AG04450 (cell line): Measurements from ENCODE around the gene MSI1. TPM values are rescaled to one million over a fixed set of nuclear protein-coding genes. Genes with fewer than 3 reads are reported as not detected.

Experiments used
- CTCF ChIA-PET: fragments of 300-600, 350-600 bp; formaldehyde crosslinking; extraction: SDS; loops from one replicate; lab custom pipeline; 2022; ENCODE audit warnings: antibody characterized with exemption, inconsistent platforms; lab: Charles Lee
- POLR2A ChIA-PET: fragments of 350-600 bp; formaldehyde crosslinking; extraction: SDS; loops from one replicate; lab custom pipeline; 2021; ENCODE audit warnings: antibody characterized with exemption, inconsistent platforms; lab: Yijun Ruan, JAX
- DNase-seq: peaks from one replicate; pipeline ENCODE4 v3.0.0-alpha.2; 2011; ENCODE audit warnings: low read depth, low spot score
- H3K27ac ChIP-seq: one replicate; pipeline ENCODE4 v1.5.1; 2012; ENCODE audit warnings: low read depth, low read length, control low read depth
- H3K27me3 ChIP-seq: one replicate; pipeline ENCODE4 v1.6.0; 2012; ENCODE audit warnings: low read length; ENCODE audit not compliant: control insufficient read depth, insufficient read depth
- H3K4me3 ChIP-seq: 2 replicates; pipeline ENCODE4 v1.5.1; 2011; ENCODE audit warnings: mild to moderate bottlenecking, low read depth, low read length, control low read depth
- H3K9me3 ChIP-seq: 2 replicates; pipeline ENCODE4 v1.5.1; 2012; ENCODE audit warnings: low read length; ENCODE audit not compliant: control insufficient read depth, insufficient read depth
- polyA plus RNA-seq: library from polyadenylated mRNA; depleted of rRNA; stranded (reverse); fragments of >200 nt; gene quantifications from 2 replicates; pipeline ENCODE4 v1.2.3, GENCODE V29; 2011
- TF ChIP-seq, protein P1 (sequence below): IDR thresholded peaks from 2 replicates; pipeline ENCODE4 v1.5.1; 2011; ENCODE audit warnings: low read depth, low read length, control low read depth, inconsistent platforms

Gene MSI1
- polyA plus RNA-seq, 1 experiment: not detected

DNA sequence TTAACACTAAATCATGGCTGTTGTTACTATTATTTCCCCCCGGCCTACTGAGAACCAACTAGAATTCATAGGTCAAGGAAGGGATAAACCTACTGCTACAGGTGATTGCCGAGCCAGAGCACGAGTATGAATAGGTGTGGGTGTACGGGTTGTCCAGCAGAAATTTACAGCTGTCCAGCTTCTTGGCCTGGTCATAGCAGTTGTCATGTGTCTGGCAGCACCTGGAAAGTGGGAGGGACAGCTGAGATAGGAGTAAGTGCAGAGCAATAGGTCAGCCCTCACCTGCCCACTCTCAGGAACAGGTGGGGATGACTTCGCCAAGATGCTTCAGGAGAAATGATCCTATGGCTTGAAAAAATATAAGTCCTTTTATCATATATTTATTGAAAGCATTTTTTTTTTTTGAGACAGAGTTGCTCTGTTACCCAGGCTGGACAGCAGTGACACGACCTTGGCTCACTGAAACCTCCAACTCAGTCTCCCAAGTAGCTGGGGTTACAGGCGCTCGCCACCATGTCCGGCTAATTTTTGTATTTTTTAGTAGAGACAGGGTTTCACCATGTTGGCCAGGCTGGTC, 44.0 kb downstream of the MSI1 start:
- Histone ChIP-seq H3K27me3 (peaks cover 27% of the 10 kb centered on the region), H3K4me3 (no peak overlapping the region), H3K9me3 (no peaks in the 10 kb centered on the region), H3K27ac (no peak overlapping the region)
- ChIA-PET CTCF (interaction anchor here (1.0 to 6.0 kb wide), 3 partner anchors 23 to 106 kb away, joined by 4 to 17 read pairs (median 7); partner anchors contain the start of gene SIRT4), POLR2A (no interaction called here)
- no peak for DNase-seq
- TF ChIP-seq, protein P1, sequence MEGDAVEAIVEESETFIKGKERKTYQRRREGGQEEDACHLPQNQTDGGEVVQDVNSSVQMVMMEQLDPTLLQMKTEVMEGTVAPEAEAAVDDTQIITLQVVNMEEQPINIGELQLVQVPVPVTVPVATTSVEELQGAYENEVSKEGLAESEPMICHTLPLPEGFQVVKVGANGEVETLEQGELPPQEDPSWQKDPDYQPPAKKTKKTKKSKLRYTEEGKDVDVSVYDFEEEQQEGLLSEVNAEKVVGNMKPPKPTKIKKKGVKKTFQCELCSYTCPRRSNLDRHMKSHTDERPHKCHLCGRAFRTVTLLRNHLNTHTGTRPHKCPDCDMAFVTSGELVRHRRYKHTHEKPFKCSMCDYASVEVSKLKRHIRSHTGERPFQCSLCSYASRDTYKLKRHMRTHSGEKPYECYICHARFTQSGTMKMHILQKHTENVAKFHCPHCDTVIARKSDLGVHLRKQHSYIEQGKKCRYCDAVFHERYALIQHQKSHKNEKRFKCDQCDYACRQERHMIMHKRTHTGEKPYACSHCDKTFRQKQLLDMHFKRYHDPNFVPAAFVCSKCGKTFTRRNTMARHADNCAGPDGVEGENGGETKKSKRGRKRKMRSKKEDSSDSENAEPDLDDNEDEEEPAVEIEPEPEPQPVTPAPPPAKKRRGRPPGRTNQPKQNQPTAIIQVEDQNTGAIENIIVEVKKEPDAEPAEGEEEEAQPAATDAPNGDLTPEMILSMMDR: no peak

GRCh38 chr12:120323772-120324171, 45.2 kb downstream of the MSI1 start:
- POLR2A ChIA-PET: no interaction called here
- CTCF ChIA-PET: interaction anchor here (6.0 kb wide), 1 partner anchor 22 kb away, joined by 17 read pairs; the partner anchor contains the start of gene SIRT4
- Histone ChIP-seq H3K27ac (no peak overlapping the region), H3K4me3 (no peak overlapping the region), H3K9me3 (no peaks in the 10 kb centered on the region), H3K27me3 (peaks cover 24% of the 10 kb centered on the region)
- no peak for DNase-seq
- TF ChIP-seq, protein P1: no peak

DNA sequence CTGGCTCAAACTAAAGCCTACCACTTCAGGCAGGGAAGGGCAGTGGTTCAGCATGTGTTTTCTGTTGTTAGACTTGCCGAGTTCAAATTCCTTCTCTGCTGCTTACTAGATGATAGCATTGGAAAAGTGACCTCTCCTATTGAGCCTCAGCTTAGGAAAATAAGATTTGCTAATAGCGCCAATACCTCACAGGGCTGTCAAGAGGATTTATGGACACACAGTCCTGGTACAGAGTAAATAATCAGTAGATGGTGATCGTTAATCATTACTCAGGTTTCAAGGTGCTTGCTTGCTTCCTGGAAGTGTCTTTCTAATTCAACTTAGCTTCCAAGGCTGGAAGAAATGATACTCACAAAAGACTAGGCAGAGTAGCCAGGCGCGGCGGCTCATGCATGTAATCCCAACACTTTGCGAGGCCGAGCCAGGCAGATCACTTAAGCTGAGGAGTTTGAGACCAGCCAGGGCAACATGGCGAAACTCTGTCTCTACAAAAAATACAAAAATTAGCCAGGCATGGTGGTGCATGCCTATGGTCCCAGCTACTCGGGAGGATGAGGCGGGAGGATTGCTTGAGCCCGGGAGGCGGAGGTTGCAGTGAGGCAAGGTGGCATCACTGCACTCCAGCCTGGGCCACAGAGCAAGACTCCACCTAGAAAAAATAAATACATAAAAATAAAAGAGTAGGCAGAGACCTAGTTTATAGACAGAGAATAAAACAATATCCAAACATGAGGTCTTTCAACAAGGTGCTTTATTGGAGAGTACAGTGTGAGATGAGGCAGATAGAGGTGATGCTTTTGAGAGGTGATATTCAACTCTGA, 47.4 kb downstream of the MSI1 start:
- CTCF ChIA-PET: interaction anchor here (6.0 kb wide), 1 partner anchor 20 kb away, joined by 17 read pairs; the partner anchor contains the start of gene SIRT4

GRCh38 chr12:120317224-120318105, 51.5 kb downstream of the MSI1 start:
- TF ChIP-seq, protein P1: peak; percentile 77
- Histone ChIP-seq H3K4me3 (peak overlapping the region; percentile 81), H3K27me3 (peaks cover 13% of the 10 kb centered on the region), H3K9me3 (no peaks in the 10 kb centered on the region), H3K27ac (peak overlapping the region; percentile 65)
- CTCF ChIA-PET: interaction anchor here (0.5 to 2.1 kb wide), 13 partner anchors 9 to 398 kb away, joined by 3 to 20 read pairs (median 5); partner anchors contain the start of genes COX6A1, RNU4-1 and SIRT4
- DNase-seq: peak; percentile 97
- POLR2A ChIA-PET: interaction anchor here (0.8 to 1.7 kb wide), 4 partner anchors 15 to 26 kb away, joined by 5 to 10 read pairs (median 8); partner anchors contain the start of genes RNU4-1, RNU4-2 and SIRT4

More for the DNA sequence above, 47.4 kb downstream of the MSI1 start:
- TF ChIP-seq, protein P1: no peak
- POLR2A ChIA-PET: interaction anchor here (0.5 kb wide), 1 partner anchor 30 kb away, joined by 3 read pairs; the partner anchor contains the start of gene RNU4-2
- H3K9me3 ChIP-seq: no peaks in the 10 kb centered on the region
- H3K27me3 ChIP-seq: peaks cover 17% of the 10 kb centered on the region
- H3K27ac ChIP-seq: no peak overlapping the region
- no peak for DNase-seq
- no peak overlapping the region for H3K4me3 ChIP-seq
